Measurements from ENCODE around the gene DOHH.

Gene DOHH

DNA sequence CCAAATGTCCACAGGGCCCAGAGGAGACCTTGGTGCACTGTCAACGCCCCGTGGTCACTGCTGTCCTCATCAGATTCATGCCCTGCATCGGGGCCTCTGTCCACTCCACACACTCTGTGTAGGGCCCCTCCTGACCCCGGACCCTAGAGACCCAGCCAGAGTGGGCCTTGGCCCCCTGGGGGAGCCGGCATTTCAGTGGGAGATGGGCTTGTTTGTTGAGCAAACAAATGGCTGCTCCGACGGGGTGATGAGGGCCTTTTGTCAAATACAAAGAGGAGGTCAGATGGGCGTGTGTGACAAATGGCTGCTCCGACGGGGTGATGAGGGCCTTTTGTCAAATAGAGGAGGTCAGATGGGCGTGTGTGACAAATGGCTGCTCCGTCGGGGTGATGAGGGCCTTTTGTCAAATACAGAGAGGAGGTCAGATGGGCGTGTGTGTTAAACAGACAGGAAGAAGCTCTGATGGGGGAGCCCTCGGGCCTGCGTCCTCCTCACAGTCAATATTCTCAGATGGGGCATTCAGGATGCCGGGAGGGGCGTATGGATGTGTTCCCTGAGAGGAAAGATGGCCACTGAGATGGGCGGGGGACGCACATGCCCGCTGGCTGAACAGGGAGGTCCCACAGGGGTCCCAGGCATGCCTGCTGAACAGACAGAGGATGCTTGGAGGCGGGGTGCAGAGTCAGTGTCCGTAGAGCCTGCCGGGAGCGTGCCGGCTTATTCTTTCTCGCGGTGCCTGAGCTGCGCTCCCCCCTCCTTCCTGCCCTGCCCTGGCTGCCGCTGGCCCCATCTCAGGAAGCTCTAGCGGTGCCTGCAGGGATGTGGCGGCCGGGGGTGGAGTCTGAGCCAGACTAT lies 56.4 kb downstream of the DOHH start:
- DNase-seq (ENCODE audit: low spot score): no peak

DNA sequence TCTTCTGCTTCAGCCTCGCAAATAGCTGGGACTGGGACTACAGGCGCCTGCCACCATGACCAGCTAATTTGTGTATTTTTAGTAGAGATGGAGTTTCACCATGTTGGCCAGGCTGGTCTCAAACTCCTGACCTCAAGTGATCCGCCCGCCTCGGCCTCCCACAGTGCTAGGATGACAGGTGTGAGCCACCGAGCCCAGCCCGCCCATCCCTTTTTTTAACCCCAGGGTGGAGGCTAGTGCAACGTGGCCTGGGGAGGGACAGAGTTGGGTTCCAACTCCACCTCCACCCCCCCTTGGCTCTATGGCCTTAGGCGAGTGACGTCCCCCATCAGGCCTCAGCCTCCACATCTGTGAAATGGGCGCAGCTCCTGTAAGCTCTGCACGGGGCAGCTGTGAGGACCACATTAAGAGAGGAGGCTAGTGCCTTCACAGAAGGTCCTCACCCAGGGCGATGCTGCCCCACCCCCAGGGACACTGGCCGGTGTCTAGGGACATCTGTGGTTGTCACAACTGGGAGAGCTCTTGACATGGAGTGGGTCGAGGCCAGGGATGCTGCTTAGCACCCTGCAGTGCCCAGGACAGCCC lies 57.9 kb downstream of the DOHH start:
- DNase-seq (ENCODE audit: low spot score) (no peak), FAIRE-seq (no peak)

More for the DNA sequence above, 56.4 kb downstream of the DOHH start:
- FAIRE-seq: no peak

GRCh38 chr19:3441986-3442329 lies 58.5 kb downstream of the DOHH start:
- DNase-seq (ENCODE audit: low spot score) (no peak), FAIRE-seq (no peak)

GRCh38 chr19:3441089-3441985 lies 59.1 kb downstream of the DOHH start:
- DNase-seq (ENCODE audit: low spot score) (no peak), FAIRE-seq (no peak)

Data from urothelium cell line (cell line).